Measurements from ENCODE around the gene JPH4.

JPH4 gene

DNA sequence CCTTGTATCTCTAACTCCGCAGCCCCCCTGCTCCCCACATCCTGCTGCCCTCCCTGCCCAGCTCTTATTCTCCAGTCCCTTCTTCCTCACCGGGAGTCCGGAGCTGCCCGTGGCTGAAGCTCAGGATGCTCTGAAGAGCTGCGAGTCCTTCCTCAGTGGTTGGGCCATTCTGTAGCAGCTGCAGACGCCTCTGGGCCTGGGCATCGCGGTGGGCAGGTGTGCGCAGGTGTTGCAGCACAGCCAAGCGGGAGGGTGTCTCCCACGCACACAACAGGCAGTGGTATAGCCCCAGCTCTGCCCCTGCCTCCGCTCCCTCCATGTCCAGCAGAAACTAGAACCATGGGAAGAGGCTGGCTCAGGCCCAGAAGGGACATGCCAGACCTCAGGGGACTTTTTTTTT is 47.2 kb downstream of the JPH4 start:
- Histone ChIP-seq H3K4me1 (ENCODE audit: control insufficient read depth, insufficient read depth, low read length) (no peaks in the 10 kb centered on the region), H3K4me3 (ENCODE audit: low read length) (no peak overlapping the region), H3K36me3 (ENCODE audit: control insufficient read depth, insufficient read depth, low read length) (no peaks in the 10 kb centered on the region), H3K27ac (ENCODE audit: low read depth, low read length) (no peak overlapping the region), H3K27me3 (ENCODE audit: control insufficient read depth, insufficient read depth, low read length) (no peaks in the 10 kb centered on the region), H3K9ac (ENCODE audit: low read length) (no peak overlapping the region)

DNA sequence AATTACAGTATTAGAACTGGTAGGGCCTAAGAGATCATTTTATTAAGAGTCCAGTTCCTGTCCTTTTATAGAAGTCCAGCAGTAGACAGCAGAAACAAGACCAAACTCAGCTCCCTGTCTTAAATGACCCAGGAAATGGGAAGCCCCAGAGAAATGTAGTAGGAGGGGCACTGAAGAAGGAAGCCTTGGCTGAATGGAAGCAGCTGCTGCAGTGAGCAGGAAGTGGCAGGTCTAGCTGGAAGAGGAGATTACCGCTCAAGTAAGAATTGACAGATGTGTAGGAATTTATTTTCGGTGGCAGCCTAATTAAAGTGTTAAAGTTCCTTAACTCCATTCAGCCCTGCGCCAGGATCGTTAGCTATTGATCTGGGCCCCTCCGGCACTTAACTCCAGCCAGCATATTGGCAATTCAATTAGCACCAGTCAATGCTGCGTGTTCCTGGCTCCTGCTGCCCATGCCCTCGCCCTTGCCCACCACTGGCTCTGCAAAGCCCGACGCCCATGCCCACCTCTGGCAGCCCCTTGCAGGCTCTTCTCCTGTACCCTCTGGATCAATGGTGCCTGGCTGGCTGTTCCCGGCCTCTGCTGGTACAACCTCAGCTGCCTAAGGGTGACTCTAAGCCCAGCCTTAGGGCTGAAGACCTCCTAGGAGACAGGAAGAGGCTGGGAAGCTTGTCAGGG is 48.1 kb downstream of the JPH4 start:
- Histone ChIP-seq H3K4me3 (ENCODE audit: low read length) (no peak overlapping the region), H3K27ac (ENCODE audit: low read depth, low read length) (no peak overlapping the region), H3K9ac (ENCODE audit: low read length) (no peak overlapping the region), H3K36me3 (ENCODE audit: control insufficient read depth, insufficient read depth, low read length) (no peaks in the 10 kb centered on the region), H3K27me3 (ENCODE audit: control insufficient read depth, insufficient read depth, low read length) (no peaks in the 10 kb centered on the region), H3K4me1 (ENCODE audit: control insufficient read depth, insufficient read depth, low read length) (no peaks in the 10 kb centered on the region)

GRCh38 chr14:23529016-23529415 is 49.6 kb downstream of the JPH4 start:
- Histone ChIP-seq H3K4me3 (ENCODE audit: low read length) (no peak overlapping the region), H3K4me1 (ENCODE audit: control insufficient read depth, insufficient read depth, low read length) (no peaks in the 10 kb centered on the region), H3K9ac (ENCODE audit: low read length) (no peak overlapping the region), H3K27ac (ENCODE audit: low read depth, low read length) (no peak overlapping the region), H3K36me3 (ENCODE audit: control insufficient read depth, insufficient read depth, low read length) (no peaks in the 10 kb centered on the region), H3K27me3 (ENCODE audit: control insufficient read depth, insufficient read depth, low read length) (no peaks in the 10 kb centered on the region)

DNA sequence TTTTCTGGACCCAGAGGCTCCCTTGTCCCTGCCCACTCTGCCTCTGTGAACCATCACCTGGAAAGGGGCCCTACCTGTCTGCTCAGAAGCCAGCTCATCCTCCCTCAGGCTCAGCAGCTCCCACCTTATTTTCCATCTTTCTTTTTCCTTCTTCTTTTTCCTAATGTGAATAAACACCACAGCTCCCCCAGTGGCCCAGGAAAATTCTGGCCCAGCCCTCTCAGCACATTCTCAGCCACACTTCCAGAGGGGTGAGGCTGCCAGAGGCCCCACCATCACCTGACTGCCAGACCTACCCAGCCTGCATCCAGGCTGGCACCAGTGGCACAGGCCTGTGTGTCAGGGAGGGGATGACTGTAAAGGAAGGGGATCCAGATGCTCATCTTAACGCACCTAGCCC is 50.0 kb downstream of the JPH4 start:
- H3K9ac ChIP-seq (ENCODE audit: low read length): no peak overlapping the region
- H3K4me3 ChIP-seq (ENCODE audit: low read length): no peak overlapping the region

GRCh38 chr14:23525611-23526010 is 53.0 kb downstream of the JPH4 start:
- Histone ChIP-seq H3K4me3 (ENCODE audit: low read length) (no peak overlapping the region), H3K4me1 (ENCODE audit: control insufficient read depth, insufficient read depth, low read length) (no peaks in the 10 kb centered on the region), H3K36me3 (ENCODE audit: control insufficient read depth, insufficient read depth, low read length) (no peaks in the 10 kb centered on the region), H3K9ac (ENCODE audit: low read length) (no peak overlapping the region), H3K27ac (ENCODE audit: low read depth, low read length) (no peak overlapping the region), H3K27me3 (ENCODE audit: control insufficient read depth, insufficient read depth, low read length) (no peaks in the 10 kb centered on the region)

More for the DNA sequence above, 50.0 kb downstream of the JPH4 start:
- Histone ChIP-seq H3K27ac (ENCODE audit: low read depth, low read length) (no peak overlapping the region), H3K36me3 (ENCODE audit: control insufficient read depth, insufficient read depth, low read length) (no peaks in the 10 kb centered on the region), H3K27me3 (ENCODE audit: control insufficient read depth, insufficient read depth, low read length) (no peaks in the 10 kb centered on the region), H3K4me1 (ENCODE audit: control insufficient read depth, insufficient read depth, low read length) (no peaks in the 10 kb centered on the region)

GRCh38 chr14:23524954-23525353 is 53.6 kb downstream of the JPH4 start:
- Histone ChIP-seq H3K4me1 (ENCODE audit: control insufficient read depth, insufficient read depth, low read length) (no peaks in the 10 kb centered on the region), H3K4me3 (ENCODE audit: low read length) (no peak overlapping the region), H3K27me3 (ENCODE audit: control insufficient read depth, insufficient read depth, low read length) (no peaks in the 10 kb centered on the region), H3K36me3 (ENCODE audit: control insufficient read depth, insufficient read depth, low read length) (no peaks in the 10 kb centered on the region), H3K27ac (ENCODE audit: low read depth, low read length) (no peak overlapping the region), H3K9ac (ENCODE audit: low read length) (no peak overlapping the region)

DNA sequence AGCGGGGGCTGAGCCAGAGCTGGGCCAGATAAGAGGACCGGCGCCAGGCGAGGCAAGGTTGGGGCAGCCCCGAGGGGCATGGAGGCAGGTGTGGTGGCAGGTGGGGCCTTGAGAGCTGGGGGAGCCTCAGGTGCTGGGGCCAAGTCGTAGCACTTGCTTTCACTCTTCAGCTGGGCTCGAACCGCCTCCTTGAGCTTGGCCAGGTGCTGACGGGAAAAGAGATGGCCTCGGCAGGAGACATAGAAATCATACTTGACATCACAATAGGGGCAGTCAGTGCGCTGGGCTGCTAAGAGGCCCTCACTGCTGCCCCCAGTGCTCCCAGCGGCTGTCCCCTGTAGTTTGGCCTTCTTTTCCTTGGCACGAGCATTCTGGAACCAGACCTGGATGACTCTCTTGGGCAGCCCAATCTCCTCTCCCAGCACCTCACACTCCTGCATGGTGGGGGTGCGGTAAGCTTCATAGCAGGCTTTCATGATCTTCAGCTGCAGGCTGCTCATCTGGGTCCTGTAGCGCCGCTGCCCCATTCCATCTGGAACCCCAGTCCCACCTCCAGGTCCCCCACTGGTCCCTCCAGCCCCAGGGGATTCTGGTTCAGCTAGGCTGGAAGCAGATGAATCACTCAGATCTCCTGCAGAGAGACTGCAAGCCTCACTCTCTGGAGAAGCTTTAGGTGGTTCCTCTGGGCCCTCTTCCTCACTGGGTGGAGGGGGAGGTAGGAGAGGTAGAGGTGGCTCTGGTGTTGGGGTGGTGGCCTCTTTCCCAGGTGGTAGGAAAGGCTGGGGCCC is 55.2 kb downstream of the JPH4 start:
- H3K9ac ChIP-seq (ENCODE audit: low read length): no peak overlapping the region
- no peaks in the 10 kb centered on the region for H3K4me1 ChIP-seq (ENCODE audit: control insufficient read depth, insufficient read depth, low read length)
- no peak overlapping the region for H3K27ac ChIP-seq (ENCODE audit: low read depth, low read length)
- H3K27me3 ChIP-seq (ENCODE audit: control insufficient read depth, insufficient read depth, low read length): no peaks in the 10 kb centered on the region
- H3K4me3 ChIP-seq (ENCODE audit: low read length): no peak overlapping the region
- H3K36me3 ChIP-seq (ENCODE audit: control insufficient read depth, insufficient read depth, low read length): no peaks in the 10 kb centered on the region

DNA sequence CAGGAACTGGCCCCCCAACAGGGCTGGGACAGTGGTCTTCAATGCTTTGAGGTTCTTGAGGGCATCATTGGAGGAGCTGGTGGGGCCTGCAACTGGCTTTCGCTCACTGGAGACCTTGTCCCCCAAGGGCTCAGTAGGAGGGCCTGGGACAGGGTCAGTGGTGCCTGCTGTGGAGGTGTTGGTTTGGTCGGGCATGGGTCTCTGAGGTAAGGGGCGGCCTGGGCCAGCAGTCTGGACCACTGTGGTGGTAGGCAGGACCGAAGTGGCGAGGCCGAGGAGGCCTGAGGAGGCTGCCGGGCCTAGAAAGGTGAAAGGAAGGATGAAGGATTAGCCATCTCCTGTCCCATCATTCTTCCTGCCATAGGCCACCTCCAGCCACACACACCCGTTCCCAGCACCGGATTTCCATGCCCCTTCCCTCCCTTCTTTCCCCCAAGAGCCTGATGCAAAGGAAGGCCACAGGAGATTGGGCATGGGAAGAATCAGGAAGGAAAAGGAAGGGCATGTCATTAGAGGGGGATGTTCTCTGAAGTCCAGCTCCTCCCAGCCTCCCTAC is 55.9 kb downstream of the JPH4 start:
- Histone ChIP-seq H3K27ac (ENCODE audit: low read depth, low read length) (no peak overlapping the region), H3K36me3 (ENCODE audit: control insufficient read depth, insufficient read depth, low read length) (no peaks in the 10 kb centered on the region), H3K27me3 (ENCODE audit: control insufficient read depth, insufficient read depth, low read length) (no peaks in the 10 kb centered on the region), H3K4me1 (ENCODE audit: control insufficient read depth, insufficient read depth, low read length) (no peaks in the 10 kb centered on the region), H3K9ac (ENCODE audit: low read length) (no peak overlapping the region), H3K4me3 (ENCODE audit: low read length) (no peak overlapping the region)

- Histone ChIP-seq H3K27ac (ENCODE audit: low read depth, low read length) (no peak overlapping the region), H3K36me3 (ENCODE audit: control insufficient read depth, insufficient read depth, low read length) (no peaks in the 10 kb centered on the region), H3K27me3 (ENCODE audit: control insufficient read depth, insufficient read depth, low read length) (no peaks in the 10 kb centered on the region), H3K4me3 (ENCODE audit: low read length) (no peak overlapping the region), H3K9ac (ENCODE audit: low read length) (no peak overlapping the region), H3K4me1 (ENCODE audit: control insufficient read depth, insufficient read depth, low read length) (no peaks in the 10 kb centered on the region)
Measured at GRCh38 chr14:23521785-23522640, 56.6 kb downstream of the JPH4 start.

DNA sequence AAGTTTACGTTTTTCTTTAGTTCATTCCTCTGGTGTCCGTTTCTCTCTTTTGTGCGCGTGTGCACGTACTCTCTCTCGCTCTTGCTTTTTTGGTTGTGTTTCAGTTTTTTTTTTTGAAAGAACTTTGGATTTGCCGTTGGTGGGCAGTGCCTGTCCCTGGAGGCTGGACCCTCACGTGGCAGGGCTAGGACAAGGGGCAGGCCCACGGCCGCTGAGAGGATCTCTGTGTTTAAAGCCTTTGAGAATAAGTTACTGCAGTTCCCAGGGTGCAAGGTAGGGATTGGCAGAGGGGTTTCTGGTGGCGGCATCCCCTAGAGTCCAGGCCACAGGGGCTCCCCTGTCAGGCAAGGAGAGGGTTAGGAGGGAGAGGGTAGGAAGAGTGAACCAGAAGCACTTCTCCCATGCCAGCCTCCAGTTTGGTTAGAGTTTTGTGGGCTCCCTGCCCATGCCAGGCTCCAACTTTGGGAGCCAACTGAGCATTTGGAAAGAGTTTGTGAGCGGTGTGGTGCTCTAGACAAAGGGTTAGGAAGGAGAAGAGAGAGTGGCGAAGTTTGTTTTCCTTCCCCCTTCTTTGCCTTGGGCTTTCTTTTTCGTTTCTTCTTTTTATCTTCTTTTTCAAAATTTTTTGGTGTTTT is 57.6 kb downstream of the JPH4 start:
- Histone ChIP-seq H3K9ac (ENCODE audit: low read length) (no peak overlapping the region), H3K27ac (ENCODE audit: low read depth, low read length) (no peak overlapping the region), H3K4me3 (ENCODE audit: low read length) (no peak overlapping the region)

GRCh38 chr14:23518709-23519108 is 59.9 kb downstream of the JPH4 start:
- H3K27me3 ChIP-seq (ENCODE audit: control insufficient read depth, insufficient read depth, low read length): no peaks in the 10 kb centered on the region
- no peak overlapping the region for H3K9ac ChIP-seq (ENCODE audit: low read length)
- peaks cover 5% of the 10 kb centered on the region for H3K4me1 ChIP-seq (ENCODE audit: control insufficient read depth, insufficient read depth, low read length)
- H3K4me3 ChIP-seq (ENCODE audit: low read length): no peak overlapping the region
- no peaks in the 10 kb centered on the region for H3K36me3 ChIP-seq (ENCODE audit: control insufficient read depth, insufficient read depth, low read length)
- H3K27ac ChIP-seq (ENCODE audit: low read depth, low read length): no peak overlapping the region

More for the DNA sequence above, 57.6 kb downstream of the JPH4 start:
- no peaks in the 10 kb centered on the region for H3K4me1 ChIP-seq (ENCODE audit: control insufficient read depth, insufficient read depth, low read length)
- no peaks in the 10 kb centered on the region for H3K27me3 ChIP-seq (ENCODE audit: control insufficient read depth, insufficient read depth, low read length)
- no peaks in the 10 kb centered on the region for H3K36me3 ChIP-seq (ENCODE audit: control insufficient read depth, insufficient read depth, low read length)
